PC-9 (cell line): ENCODE measurements around the gene SMIM38. TPM values are rescaled to one million over a fixed set of nuclear protein-coding genes. Genes with fewer than 3 reads are reported as not detected.

Experiments
- BruUV-seq: library from RNA; stranded (reverse); fragments of 400-500 nt; replicated peaks from 2 replicates; lab custom pipeline; 2021; lab: Mats Ljungman, UMichigan
- CTCF ChIA-PET: fragments of 300-600 bp; sonication (Branson Sonifier 250); formaldehyde crosslinking; loops from one replicate; lab custom pipeline; 2022; ENCODE audit warnings: antibody characterized with exemption; lab: Charles Lee
- POLR2A ChIA-PET: fragments of 300-600 bp; sonication (Branson Sonifier 250); formaldehyde crosslinking; loops from one replicate; lab custom pipeline; 2022; ENCODE audit warnings: antibody characterized with exemption; ENCODE audit not compliant: unreplicated experiment; lab: Charles Lee
- DNase-seq, 2 experiments: peaks; one replicate each; pipeline versions ENCODE4 v3.0.0 to v3.0.0-alpha.2; 2015 to 2022; ENCODE audit warnings: mixed read lengths in 1 of 2
- H2AFZ ChIP-seq: fragments of 200-600 bp; sonication (generic); 2 replicates; pipeline ENCODE4 v1.8.1; 2017; ENCODE audit warnings: antibody characterized with exemption
- H3F3A ChIP-seq: fragments of 200-600 bp; sonication (generic); 2 replicates; pipeline ENCODE4 v1.8.1; 2017; ENCODE audit warnings: antibody characterized with exemption, mild to moderate bottlenecking, low read depth; ENCODE audit not compliant: insufficient read depth
- H3K27ac ChIP-seq: fragments of 200-600 bp; sonication (generic); 2 replicates; pipeline ENCODE4 v1.6.1; 2016; ENCODE audit warnings: mixed run types
- H3K27me3 ChIP-seq: fragments of 200-600 bp; sonication (generic); 2 replicates; pipeline ENCODE4 v1.6.1; 2016; ENCODE audit warnings: low read depth, mixed run types; ENCODE audit not compliant: insufficient read depth
- H3K36me3 ChIP-seq: fragments of 200-600 bp; sonication (generic); 2 replicates; pipeline ENCODE4 v1.6.1; 2016; ENCODE audit warnings: low read depth, mixed run types
- H3K4me1 ChIP-seq: fragments of 200-600 bp; sonication (generic); replicated peaks from 2 replicates; pipeline ENCODE4 v1.6.1; 2016; ENCODE audit warnings: mixed run types; ENCODE audit not compliant: insufficient read depth
- H3K4me2 ChIP-seq: fragments of 200-600 bp; sonication (generic); 2 replicates; pipeline ENCODE4 v1.6.1; 2017; ENCODE audit warnings: mixed run types
- H3K4me3 ChIP-seq: fragments of 200-600 bp; sonication (generic); 2 replicates; pipeline ENCODE4 v1.6.1; 2016; ENCODE audit warnings: mixed run types
- H3K79me2 ChIP-seq: fragments of 200-600 bp; sonication (generic); 2 replicates; pipeline ENCODE4 v1.6.1; 2017; ENCODE audit warnings: low read depth, mixed run types
- H3K9me2 ChIP-seq: fragments of 200-600 bp; sonication (generic); 2 replicates; pipeline ENCODE4 v1.8.1; 2017; ENCODE audit warnings: mild to moderate bottlenecking; ENCODE audit not compliant: insufficient read depth
- H3K9me3 ChIP-seq: fragments of 200-600 bp; sonication (generic); 2 replicates; pipeline ENCODE4 v1.8.1; 2016; ENCODE audit warnings: low read depth; ENCODE audit not compliant: insufficient read depth
- H4K20me1 ChIP-seq: fragments of 200-600 bp; sonication (generic); 2 replicates; pipeline ENCODE4 v1.8.1; 2017; ENCODE audit not compliant: insufficient read depth
- CTCF ChIP-seq: fragments of 200-600 bp; sonication (generic); conservative IDR thresholded peaks from 2 replicates; pipeline ENCODE4 v1.6.1; 2017; ENCODE audit warnings: mixed run types, antibody characterized with exemption, mild to moderate bottlenecking, moderate library complexity
- EZH2 ChIP-seq: fragments of 200-600 bp; sonication (generic); IDR thresholded peaks from 2 replicates; pipeline ENCODE4 v1.8.0; 2017; ENCODE audit warnings: antibody characterized with exemption, low read depth
- intact Hi-C: fragments of 100-400 bp; cut with micrococcal nuclease; formaldehyde crosslinking; loops from one replicate; pipeline ENCODE4 v1.10.0; 2022; ENCODE audit not compliant: unreplicated experiment
- total RNA-seq: library from RNA; stranded (reverse); gene quantifications from 2 replicates; pipeline ENCODE4 v1.2.3, GENCODE V29; 2021

SMIM38 gene
- total RNA-seq, 1 experiment from 2014 or later = 0.26 TPM

DNA sequence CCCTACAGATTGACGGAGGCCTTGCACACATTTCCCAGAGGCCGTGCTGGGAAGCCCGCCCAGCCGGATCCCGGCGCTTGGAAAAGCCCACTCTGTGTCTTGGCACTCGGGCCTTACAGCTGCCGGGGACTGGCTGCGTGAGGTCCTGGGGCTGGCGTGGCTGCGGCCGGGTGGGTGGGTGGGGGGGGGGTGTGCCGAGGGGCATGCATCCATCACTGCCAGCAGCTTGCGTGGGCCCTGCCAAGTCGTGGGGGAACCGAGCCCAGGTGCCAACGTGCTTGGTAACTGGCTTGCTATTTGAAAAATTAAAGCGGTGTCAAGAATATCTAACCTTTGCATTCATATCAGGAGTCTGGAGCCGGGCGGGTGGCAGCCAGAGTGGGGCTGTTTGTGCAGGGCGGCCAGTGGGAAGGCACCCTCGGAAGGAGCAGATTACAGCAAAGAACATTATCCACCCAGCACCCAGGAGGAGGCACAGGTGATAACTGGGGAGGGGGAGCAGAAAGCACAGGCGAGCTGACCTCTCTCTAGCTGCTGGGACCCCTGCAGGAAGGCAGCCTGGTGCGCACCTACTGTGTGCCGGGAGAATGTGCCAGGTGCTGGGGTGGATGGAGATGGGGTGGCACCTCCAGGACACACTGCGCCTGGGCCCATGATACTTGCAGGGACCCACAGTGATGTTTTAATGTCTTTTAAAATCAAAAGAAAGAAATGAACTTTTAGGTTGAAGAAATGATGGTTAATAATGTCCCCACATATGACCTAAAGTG, 28.5 kb upstream of the SMIM38 start:
- intact Hi-C loops = no loop called here
- H3K4me3 ChIP-seq = no peak overlapping the region

DNA sequence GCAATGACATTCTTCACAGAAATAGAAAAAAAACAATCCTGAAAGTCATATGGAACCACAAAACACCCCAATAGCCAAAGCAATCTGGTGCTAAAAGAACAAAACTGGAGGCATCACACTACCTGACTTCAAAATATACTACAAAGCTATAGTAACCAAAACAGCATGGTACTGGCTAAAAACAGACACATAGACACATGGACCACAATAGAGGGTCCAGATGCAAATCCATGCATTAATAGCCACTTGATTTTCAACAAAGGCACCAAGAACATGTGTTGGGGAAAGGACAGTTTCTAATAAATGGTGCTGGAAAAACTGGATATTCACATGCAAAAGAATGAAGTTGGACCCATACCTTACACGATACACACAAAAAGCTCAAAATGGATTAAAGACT, 27.9 kb upstream of the SMIM38 start:
- H3K79me2 ChIP-seq = no peaks in the 10 kb centered on the region
- no peaks in the 10 kb centered on the region for H4K20me1 ChIP-seq
- no TSS peak for BruUV-seq
- ChIA-PET CTCF (no interaction called here), POLR2A (no interaction called here)
- peaks cover 23% of the 10 kb centered on the region for H3F3A ChIP-seq
- no peaks in the 10 kb centered on the region for H3K27me3 ChIP-seq
- no peaks in the 10 kb centered on the region for H3K9me2 ChIP-seq
- no peaks in the 10 kb centered on the region for H3K36me3 ChIP-seq
- intact Hi-C loops = no loop called here
- H3K4me1 ChIP-seq = peaks cover 43% of the 10 kb centered on the region
- no peak overlapping the region for H3K4me3 ChIP-seq
- peaks cover 5% of the 10 kb centered on the region; the same call in 1 of the 2 replicates for H3K9me3 ChIP-seq
- H3K4me2 ChIP-seq = no peak overlapping the region
- no peak overlapping the region for H2AFZ ChIP-seq
- H3K27ac ChIP-seq = no peak overlapping the region
- DNase-seq = no peak
- no peak for TF ChIP-seq CTCF
- TF ChIP-seq EZH2 = no peak

More for the DNA sequence above, 28.5 kb upstream of the SMIM38 start:
- Histone ChIP-seq H3K36me3 (no peaks in the 10 kb centered on the region), H3F3A (peaks cover 26% of the 10 kb centered on the region), H2AFZ (no peak overlapping the region), H3K27me3 (no peaks in the 10 kb centered on the region), H3K79me2 (no peaks in the 10 kb centered on the region), H4K20me1 (no peaks in the 10 kb centered on the region), H3K27ac (no peak overlapping the region), H3K9me3 (no peaks in the 10 kb centered on the region), H3K4me1 (peaks cover 45% of the 10 kb centered on the region), H3K9me2 (no peaks in the 10 kb centered on the region), H3K4me2 (no peak overlapping the region)
- DNase-seq = no peak
- TF ChIP-seq CTCF (no peak), EZH2 (no peak)
- BruUV-seq = no TSS peak
- POLR2A ChIA-PET = no interaction called here
- CTCF ChIA-PET = interaction anchor here (0.5 kb wide), 1 partner anchor 115 kb away, joined by 9 read pairs; no protein-coding TSS in a partner anchor

DNA sequence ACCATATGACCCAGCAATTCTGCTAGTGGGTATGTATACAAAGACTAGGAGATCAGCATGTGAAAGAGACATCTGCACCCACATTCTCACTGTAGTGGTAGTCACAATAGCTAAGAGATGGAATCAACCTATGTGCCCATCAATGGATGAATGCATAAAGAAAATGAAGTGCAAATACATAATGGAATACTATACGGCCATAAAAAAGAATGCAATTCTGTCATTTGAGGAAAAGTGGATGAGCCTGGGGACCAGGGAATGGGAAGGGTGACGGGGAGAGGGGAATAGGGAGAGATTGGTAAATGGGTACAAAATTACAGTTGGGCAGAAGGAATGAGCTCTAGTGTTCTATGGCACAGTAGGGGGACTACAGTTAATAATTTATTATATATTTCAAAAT, 26.7 kb upstream of the SMIM38 start:
- Histone ChIP-seq H3K27me3 (no peaks in the 10 kb centered on the region), H3K4me3 (no peak overlapping the region), H3F3A (peaks cover 13% of the 10 kb centered on the region), H3K79me2 (no peaks in the 10 kb centered on the region), H3K9me2 (no peaks in the 10 kb centered on the region), H3K36me3 (0 out of 2 replicates have a peak, but pooled peaks cover 6% of the 10 kb centered on the region), H3K9me3 (peaks cover 16% of the 10 kb centered on the region), H3K4me2 (no peak overlapping the region), H3K4me1 (peaks cover 33% of the 10 kb centered on the region), H4K20me1 (no peaks in the 10 kb centered on the region), H2AFZ (no peak overlapping the region), H3K27ac (no peak overlapping the region)
- DNase-seq = no peak
- no TSS peak for BruUV-seq
- intact Hi-C loops = no loop called here
- ChIA-PET CTCF (no interaction called here), POLR2A (interaction anchor here (0.7 kb wide), 1 partner anchor 145 kb away, joined by 3 read pairs; no protein-coding TSS in a partner anchor)
- TF ChIP-seq EZH2 (no peak), CTCF (no peak)
